ENCODE results near the gene MTAP.

DNA sequence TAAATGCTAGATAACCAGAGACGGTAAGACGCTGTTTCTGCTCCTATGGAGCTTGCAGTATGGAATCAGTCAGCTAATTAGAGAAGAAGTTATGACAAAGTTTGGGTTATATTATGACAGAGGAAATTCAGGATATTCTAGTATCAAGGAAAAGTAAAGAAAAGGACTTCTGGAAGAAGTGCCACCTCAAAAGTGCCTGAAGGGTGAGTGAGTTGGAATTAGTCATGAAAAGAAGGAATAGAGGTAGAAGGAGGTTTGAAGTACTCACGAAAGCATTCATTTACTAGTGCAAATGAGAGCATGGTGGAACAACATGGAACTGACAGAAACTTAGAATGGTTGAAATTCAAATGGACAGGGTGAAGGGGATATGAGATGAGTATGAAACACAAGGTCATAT is 40.4 kb upstream of the MTAP start:
- no peak for TF ChIP-seq POLR2A (IDR thresholded peaks at IDR 0.05)
- TF ChIP-seq, protein P1, sequence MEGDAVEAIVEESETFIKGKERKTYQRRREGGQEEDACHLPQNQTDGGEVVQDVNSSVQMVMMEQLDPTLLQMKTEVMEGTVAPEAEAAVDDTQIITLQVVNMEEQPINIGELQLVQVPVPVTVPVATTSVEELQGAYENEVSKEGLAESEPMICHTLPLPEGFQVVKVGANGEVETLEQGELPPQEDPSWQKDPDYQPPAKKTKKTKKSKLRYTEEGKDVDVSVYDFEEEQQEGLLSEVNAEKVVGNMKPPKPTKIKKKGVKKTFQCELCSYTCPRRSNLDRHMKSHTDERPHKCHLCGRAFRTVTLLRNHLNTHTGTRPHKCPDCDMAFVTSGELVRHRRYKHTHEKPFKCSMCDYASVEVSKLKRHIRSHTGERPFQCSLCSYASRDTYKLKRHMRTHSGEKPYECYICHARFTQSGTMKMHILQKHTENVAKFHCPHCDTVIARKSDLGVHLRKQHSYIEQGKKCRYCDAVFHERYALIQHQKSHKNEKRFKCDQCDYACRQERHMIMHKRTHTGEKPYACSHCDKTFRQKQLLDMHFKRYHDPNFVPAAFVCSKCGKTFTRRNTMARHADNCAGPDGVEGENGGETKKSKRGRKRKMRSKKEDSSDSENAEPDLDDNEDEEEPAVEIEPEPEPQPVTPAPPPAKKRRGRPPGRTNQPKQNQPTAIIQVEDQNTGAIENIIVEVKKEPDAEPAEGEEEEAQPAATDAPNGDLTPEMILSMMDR (IDR thresholded peaks at IDR 0.05): no peak
